ENCODE data around the gene FAM200B. TPM values are rescaled to one million over a fixed set of nuclear protein-coding genes. Genes with fewer than 3 reads are reported as not detected.

The FAM200B gene
- polyA plus RNA-seq, 1 of the 3 experiments (the other 2 are of a cell fraction) = 46.3 TPM

- ChIA-PET POLR2A (interaction anchor here (0.6 kb wide), 1 partner anchor 491 kb away, joined by 3 read pairs; no protein-coding TSS in a partner anchor), CTCF (interaction anchor here (0.5 kb wide), 1 partner anchor 42 kb away, joined by 3 read pairs; no protein-coding TSS in a partner anchor)
- H3K9ac ChIP-seq = no peak overlapping the region
Measured at GRCh38 chr4:15737255-15737654, 55.6 kb downstream of the FAM200B start.

GRCh38 chr4:15738877-15739276 lies 57.2 kb downstream of the FAM200B start:
- H3K4me2 ChIP-seq = no peak overlapping the region
- CTCF ChIA-PET = interaction anchor here (1.4 to 1.5 kb wide), 2 partner anchors 66 to 217 kb away, joined by 4 read pairs; no protein-coding TSS in a partner anchor

More at GRCh38 chr4:15737255-15737654, 55.6 kb downstream of the FAM200B start:
- H3F3A ChIP-seq (replicated peaks; ENCODE audit: insufficient read depth) = no peaks in the 10 kb centered on the region
- H3K9me3 ChIP-seq = no peaks in the 10 kb centered on the region
- H3K79me2 ChIP-seq (ENCODE audit: insufficient read depth) = no peaks in the 10 kb centered on the region
- H3K4me3 ChIP-seq (ENCODE audit: low read depth in 2 of 2, low read length in 1 of 2) = no peak overlapping the region
- no peaks in the 10 kb centered on the region for H3K36me3 ChIP-seq (replicated peaks in 1 of 2; ENCODE audit: control insufficient read depth in 1 of 2, insufficient read depth in 2 of 2, low read length in 1 of 2)
- TF ChIP-seq GATA2 (CRISPR knock-in tag; IDR thresholded peaks at IDR 0.05) = no peak
- no peak for TF ChIP-seq FOXJ3 (CRISPR knock-in tag; IDR thresholded peaks at IDR 0.05)
- TF ChIP-seq GABPA (IDR thresholded peaks at IDR 0.05; ENCODE audit: low read depth) = no peak
- no peak for TF ChIP-seq IRF3 (IDR thresholded peaks at IDR 0.05; ENCODE audit: low read depth, low read length)
- no peak for TF ChIP-seq RFX5 (IDR thresholded peaks at IDR 0.05; ENCODE audit: low read length)
- H2AFZ ChIP-seq (ENCODE audit: low read depth) = no peak overlapping the region
- 0 out of 4 replicates have a peak, but pooled peaks cover 0 to 4% of the 10 kb centered on the region in 2 experiments for H3K4me1 ChIP-seq (ENCODE audit: control insufficient read depth in 1 of 2, insufficient read depth in 2 of 2, low read depth in 1 of 2, low read length in 1 of 2)
- no peaks in the 10 kb centered on the region for H3K9me2 ChIP-seq
- no peaks in the 10 kb centered on the region for H3K27me3 ChIP-seq (ENCODE audit: insufficient read depth)
- H4K20me1 ChIP-seq (ENCODE audit: insufficient read depth) = no peaks in the 10 kb centered on the region
- no peak for DNase-seq
- H3K4me2 ChIP-seq = no peak overlapping the region
- no peak overlapping the region for H3K27ac ChIP-seq (ENCODE audit: low read depth in 2 of 2, low read length in 1 of 2)
- 43% methylated on average over 3 of the region's 3 CpGs for WGBS (ENCODE audit: low lambda C conversion rate)

More at GRCh38 chr4:15738877-15739276, 57.2 kb downstream of the FAM200B start:
- POLR2A ChIA-PET = no interaction called here
- Histone ChIP-seq H3K79me2 (ENCODE audit: insufficient read depth) (no peaks in the 10 kb centered on the region), H3F3A (replicated peaks; ENCODE audit: insufficient read depth) (no peaks in the 10 kb centered on the region), H4K20me1 (ENCODE audit: insufficient read depth) (no peaks in the 10 kb centered on the region), H3K9ac (no peak overlapping the region), H3K9me3 (no peaks in the 10 kb centered on the region), H3K9me2 (no peaks in the 10 kb centered on the region), H3K27me3 (ENCODE audit: insufficient read depth) (no peaks in the 10 kb centered on the region), H3K4me3 (ENCODE audit: low read depth in 2 of 2, low read length in 1 of 2) (no peak overlapping the region), H2AFZ (ENCODE audit: low read depth) (no peak overlapping the region), H3K36me3 (replicated peaks in 1 of 2; ENCODE audit: control insufficient read depth in 1 of 2, insufficient read depth in 2 of 2, low read length in 1 of 2) (no peaks in the 10 kb centered on the region), H3K4me1 (ENCODE audit: control insufficient read depth in 1 of 2, insufficient read depth in 2 of 2, low read depth in 1 of 2, low read length in 1 of 2) (peaks cover 0 to 4% of the 10 kb centered on the region in 2 experiments; a peak in 1 of 4 replicates), H3K27ac (ENCODE audit: low read depth in 2 of 2, low read length in 1 of 2) (no peak overlapping the region)
- no peak for TF ChIP-seq RCOR1 (IDR thresholded peaks at IDR 0.05; ENCODE audit: low read length)
- 0 out of 2 replicates have a peak, but pooled peaks have one; percentile 6 for TF ChIP-seq FOSL2 (IDR thresholded peaks at IDR 0.05; ENCODE audit: borderline replicate concordance, low read depth)
- 67% methylated on average over 1 of the region's 1 CpG for WGBS (ENCODE audit: low lambda C conversion rate)
- DNase-seq = no peak

Other genes with a start within 250 kb of the FAM200B start
- gene CC2D2A, start 211.9 kb upstream of the FAM200B start, polyA plus RNA-seq (2012; rRNA removed) = 17.8 and 23.4 TPM in 2 replicates
- gene FBXL5, start 26.5 kb upstream of the FAM200B start, polyA plus RNA-seq (2012; rRNA removed) = 13.5 and 17.2 TPM in 2 replicates
- 7.3 and 8.3 TPM in 2 replicates for gene BST1, start 21.2 kb downstream of the FAM200B start, polyA plus RNA-seq (2012; rRNA removed)
- gene CD38, start 96.5 kb downstream of the FAM200B start, polyA plus RNA-seq (2012; rRNA removed) = 0.02 TPM in 1 of 2 replicates, not detected in the other